Measurements from ENCODE around the gene DKKL1. TPM values are rescaled to one million over a fixed set of nuclear protein-coding genes. Genes with fewer than 3 reads are reported as not detected.

Gene DKKL1
- total and polyA plus RNA-seq, 7 donors = 0.17 to 3.6 (median 1.9) TPM; not detected in 3

DNA sequence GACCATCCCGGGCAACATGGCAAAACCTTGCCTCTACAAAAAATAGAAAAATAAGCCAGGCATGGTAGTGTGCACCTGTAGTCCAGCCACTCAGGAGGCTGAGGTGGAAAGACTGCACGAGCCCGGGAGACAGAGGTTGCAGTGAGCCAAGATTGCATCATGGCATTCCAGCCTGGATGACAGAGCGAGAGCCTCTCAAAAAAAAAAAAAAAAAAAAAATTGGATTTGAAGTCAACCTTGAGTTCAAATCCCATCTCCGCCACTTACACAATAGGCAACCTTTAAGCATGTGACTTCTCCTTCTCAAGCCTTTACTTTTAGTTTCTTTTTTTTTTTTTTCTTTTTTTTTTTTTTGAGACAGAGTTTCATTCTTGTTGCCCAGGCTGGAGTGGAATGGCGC is 36.4 kb downstream of the DKKL1 start:
- intact Hi-C loops (cut with DNase I) = no loop called here
- WGBS, 2 donors = 91 to 92% methylated on average over 6 of the region's 6 CpGs
- Histone ChIP-seq H3K27ac (no peak overlapping the region), H3K4me3 (no peak overlapping the region), H3K9me3 (no peaks in the 10 kb centered on the region), H3K36me3 (no peaks in the 10 kb centered on the region), H3K4me1 (no peaks in the 10 kb centered on the region), H3K27me3 (peaks cover under 1 to 19% (median 2%) of the 10 kb centered on the region in 3 donors)
- TF ChIP-seq, protein P1, sequence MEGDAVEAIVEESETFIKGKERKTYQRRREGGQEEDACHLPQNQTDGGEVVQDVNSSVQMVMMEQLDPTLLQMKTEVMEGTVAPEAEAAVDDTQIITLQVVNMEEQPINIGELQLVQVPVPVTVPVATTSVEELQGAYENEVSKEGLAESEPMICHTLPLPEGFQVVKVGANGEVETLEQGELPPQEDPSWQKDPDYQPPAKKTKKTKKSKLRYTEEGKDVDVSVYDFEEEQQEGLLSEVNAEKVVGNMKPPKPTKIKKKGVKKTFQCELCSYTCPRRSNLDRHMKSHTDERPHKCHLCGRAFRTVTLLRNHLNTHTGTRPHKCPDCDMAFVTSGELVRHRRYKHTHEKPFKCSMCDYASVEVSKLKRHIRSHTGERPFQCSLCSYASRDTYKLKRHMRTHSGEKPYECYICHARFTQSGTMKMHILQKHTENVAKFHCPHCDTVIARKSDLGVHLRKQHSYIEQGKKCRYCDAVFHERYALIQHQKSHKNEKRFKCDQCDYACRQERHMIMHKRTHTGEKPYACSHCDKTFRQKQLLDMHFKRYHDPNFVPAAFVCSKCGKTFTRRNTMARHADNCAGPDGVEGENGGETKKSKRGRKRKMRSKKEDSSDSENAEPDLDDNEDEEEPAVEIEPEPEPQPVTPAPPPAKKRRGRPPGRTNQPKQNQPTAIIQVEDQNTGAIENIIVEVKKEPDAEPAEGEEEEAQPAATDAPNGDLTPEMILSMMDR (IDR thresholded peaks at IDR 0.05) = no peak
- TF ChIP-seq EP300 (IDR thresholded peaks at IDR 0.05) (no peak), POLR2A (IDR thresholded peaks at IDR 0.05) (no peak), POLR2AphosphoS5 (IDR thresholded peaks at IDR 0.05) (no peak)
- no peak for DNase-seq

DNA sequence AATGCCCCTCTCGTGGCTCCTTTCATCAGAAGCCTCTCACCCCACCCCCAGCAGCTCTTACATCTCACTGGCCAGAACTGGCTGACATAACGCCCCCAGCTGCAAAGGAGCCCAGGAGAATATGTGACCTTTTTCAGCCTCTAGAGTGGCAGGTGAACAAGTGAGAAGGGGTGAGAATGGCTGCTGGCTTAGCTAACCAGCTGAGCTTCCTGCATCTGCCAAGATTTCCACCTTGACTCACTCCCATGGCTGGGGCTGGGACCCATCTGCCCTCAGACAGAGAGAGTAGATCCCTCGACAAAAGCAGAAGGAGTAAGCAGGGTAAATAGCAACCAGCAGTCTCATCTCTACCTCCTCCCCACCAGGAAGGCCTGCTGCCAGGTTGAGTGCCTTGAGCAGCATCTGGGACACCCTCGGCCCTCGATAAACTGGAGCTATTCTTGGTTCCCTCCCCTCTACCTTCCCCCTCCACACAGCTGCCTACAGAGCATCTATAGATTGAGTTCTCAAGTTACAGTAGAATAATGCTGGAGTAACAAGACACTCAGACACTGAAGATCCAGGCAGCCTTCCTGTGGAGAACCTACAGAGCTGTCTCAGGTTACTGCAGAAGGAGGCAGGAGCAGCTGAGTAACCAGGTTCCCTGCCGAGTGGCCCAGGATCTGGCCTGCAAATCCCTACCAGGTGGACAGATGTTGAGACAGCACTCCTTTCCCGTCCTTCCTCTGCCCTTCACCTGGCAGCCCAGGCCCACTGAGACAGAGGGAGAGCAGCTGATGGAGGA is 39.9 kb downstream of the DKKL1 start:
- Histone ChIP-seq H3K4me3 (no peak overlapping the region), H3K36me3 (no peaks in the 10 kb centered on the region), H3K27me3 (peaks cover 0 to 4% (median 0%) of the 10 kb centered on the region in 3 donors), H3K9me3 (no peaks in the 10 kb centered on the region), H3K4me1 (no peaks in the 10 kb centered on the region), H3K27ac (no peak overlapping the region)
- intact Hi-C loops (cut with DNase I) = no loop called here
- 57 to 69% methylated on average over 7 of the region's 7 CpGs for WGBS, 2 donors
- no peak for DNase-seq
- TF ChIP-seq EP300 (IDR thresholded peaks at IDR 0.05) = no peak
- no peak for TF ChIP-seq POLR2AphosphoS5 (IDR thresholded peaks at IDR 0.05)
- TF ChIP-seq, protein P1 (IDR thresholded peaks at IDR 0.05) = no peak
- TF ChIP-seq POLR2A (IDR thresholded peaks at IDR 0.05) = no peak

DNA sequence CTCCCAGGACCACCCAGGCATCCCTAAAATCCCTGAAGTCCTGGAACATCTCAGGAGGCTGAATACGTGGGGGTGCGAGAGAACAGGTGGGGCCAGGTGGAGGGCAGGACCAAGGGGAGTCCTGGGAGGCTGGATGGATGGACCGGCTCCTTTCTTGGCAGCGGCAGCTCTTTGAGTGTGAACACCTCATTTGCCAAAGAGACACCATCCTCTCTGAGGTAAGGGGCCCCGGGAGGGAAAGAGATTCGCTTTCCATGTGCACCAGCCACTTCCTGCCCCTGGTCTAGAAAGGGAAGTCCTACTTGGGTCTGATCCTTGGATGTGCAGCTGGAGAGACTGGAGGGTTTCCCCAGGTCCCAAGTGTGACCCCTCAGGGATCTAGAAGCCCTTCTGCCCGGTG is 43.4 kb downstream of the DKKL1 start:
- Histone ChIP-seq H3K27me3 (peaks cover 0 to 7% (median 0%) of the 10 kb centered on the region in 3 donors), H3K9me3 (no peaks in the 10 kb centered on the region), H3K4me3 (no peak overlapping the region), H3K36me3 (no peaks in the 10 kb centered on the region), H3K27ac (no peak overlapping the region), H3K4me1 (no peaks in the 10 kb centered on the region)
- TF ChIP-seq POLR2A (IDR thresholded peaks at IDR 0.05) (no peak), POLR2AphosphoS5 (IDR thresholded peaks at IDR 0.05) (no peak), EP300 (IDR thresholded peaks at IDR 0.05) (no peak)
- TF ChIP-seq, protein P1 (IDR thresholded peaks at IDR 0.05) = no peak
- intact Hi-C loops (cut with DNase I) = no loop called here
- DNase-seq = no peak
- WGBS, 2 donors = 79 to 80% methylated on average over 7 of the region's 7 CpGs

DNA sequence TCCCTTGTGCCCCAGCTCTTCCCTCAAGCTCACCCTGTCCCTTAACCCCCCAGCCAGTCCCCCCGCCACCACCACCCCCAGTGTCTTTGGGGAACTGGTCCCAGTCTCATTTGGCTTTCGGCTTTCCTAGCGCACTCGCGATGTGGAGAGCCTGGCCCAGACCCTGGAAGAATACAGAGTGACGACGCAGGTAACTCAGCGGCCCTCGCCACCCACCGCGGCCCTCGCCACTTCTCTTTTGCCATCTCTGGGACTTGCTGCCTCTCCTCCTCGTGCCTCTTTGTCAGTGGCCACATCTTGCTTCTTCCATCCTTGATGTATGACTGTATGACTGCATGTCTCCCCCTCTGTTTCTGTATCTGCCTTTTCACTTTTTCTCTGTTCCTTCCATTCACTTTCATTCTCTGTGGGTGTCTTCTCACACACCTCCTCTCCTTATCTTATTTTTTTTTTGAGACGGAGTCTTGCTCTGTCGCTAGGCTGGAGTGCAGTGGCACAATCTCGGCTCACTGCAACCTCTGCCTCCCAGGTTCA is 43.9 kb downstream of the DKKL1 start:
- Histone ChIP-seq H3K4me1 (no peaks in the 10 kb centered on the region), H3K4me3 (no peak overlapping the region), H3K27ac (no peak overlapping the region), H3K36me3 (no peaks in the 10 kb centered on the region), H3K9me3 (no peaks in the 10 kb centered on the region), H3K27me3 (peaks cover 0 to 7% (median 0%) of the 10 kb centered on the region in 3 donors)
- no peak for DNase-seq
- intact Hi-C loops (cut with DNase I) = no loop called here
- TF ChIP-seq, protein P1 (IDR thresholded peaks at IDR 0.05) = no peak
- no peak for TF ChIP-seq POLR2A (IDR thresholded peaks at IDR 0.05)
- no peak for TF ChIP-seq POLR2AphosphoS5 (IDR thresholded peaks at IDR 0.05)
- no peak for TF ChIP-seq EP300 (IDR thresholded peaks at IDR 0.05)
- 90% methylated on average over 16 of the region's 16 CpGs for WGBS, 2 donors
